Measurements from ENCODE around the gene DDIT3.

DNA sequence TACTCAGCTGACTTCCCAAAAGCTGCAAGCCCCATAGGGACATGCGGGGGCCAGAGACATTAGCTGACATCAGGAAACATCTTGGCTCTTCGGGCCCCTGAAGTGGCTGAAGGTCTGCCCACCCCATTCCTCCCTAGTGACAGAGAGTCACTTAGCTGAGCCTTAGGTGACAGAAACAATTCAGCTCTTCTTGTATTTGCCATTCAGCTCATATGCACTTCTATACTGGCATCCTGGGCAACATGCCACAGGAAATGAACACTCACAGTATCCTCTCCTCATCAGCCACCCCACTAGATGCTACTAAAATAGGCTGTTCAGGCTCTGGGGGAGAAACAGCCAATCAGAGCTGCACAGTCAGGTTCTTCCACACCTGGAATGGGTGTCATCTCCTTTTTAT lies 23.3 kb upstream of the DDIT3 start:
- TF ChIP-seq POLR2AphosphoS5 (IDR thresholded peaks at IDR 0.05; ENCODE audit: low read depth, low read length) (no peak), SIN3A (IDR thresholded peaks at IDR 0.05; ENCODE audit: borderline replicate concordance, insufficient read depth, low read length) (no peak)
- TF ChIP-seq, protein P1, sequence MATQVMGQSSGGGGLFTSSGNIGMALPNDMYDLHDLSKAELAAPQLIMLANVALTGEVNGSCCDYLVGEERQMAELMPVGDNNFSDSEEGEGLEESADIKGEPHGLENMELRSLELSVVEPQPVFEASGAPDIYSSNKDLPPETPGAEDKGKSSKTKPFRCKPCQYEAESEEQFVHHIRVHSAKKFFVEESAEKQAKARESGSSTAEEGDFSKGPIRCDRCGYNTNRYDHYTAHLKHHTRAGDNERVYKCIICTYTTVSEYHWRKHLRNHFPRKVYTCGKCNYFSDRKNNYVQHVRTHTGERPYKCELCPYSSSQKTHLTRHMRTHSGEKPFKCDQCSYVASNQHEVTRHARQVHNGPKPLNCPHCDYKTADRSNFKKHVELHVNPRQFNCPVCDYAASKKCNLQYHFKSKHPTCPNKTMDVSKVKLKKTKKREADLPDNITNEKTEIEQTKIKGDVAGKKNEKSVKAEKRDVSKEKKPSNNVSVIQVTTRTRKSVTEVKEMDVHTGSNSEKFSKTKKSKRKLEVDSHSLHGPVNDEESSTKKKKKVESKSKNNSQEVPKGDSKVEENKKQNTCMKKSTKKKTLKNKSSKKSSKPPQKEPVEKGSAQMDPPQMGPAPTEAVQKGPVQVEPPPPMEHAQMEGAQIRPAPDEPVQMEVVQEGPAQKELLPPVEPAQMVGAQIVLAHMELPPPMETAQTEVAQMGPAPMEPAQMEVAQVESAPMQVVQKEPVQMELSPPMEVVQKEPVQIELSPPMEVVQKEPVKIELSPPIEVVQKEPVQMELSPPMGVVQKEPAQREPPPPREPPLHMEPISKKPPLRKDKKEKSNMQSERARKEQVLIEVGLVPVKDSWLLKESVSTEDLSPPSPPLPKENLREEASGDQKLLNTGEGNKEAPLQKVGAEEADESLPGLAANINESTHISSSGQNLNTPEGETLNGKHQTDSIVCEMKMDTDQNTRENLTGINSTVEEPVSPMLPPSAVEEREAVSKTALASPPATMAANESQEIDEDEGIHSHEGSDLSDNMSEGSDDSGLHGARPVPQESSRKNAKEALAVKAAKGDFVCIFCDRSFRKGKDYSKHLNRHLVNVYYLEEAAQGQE (IDR thresholded peaks at IDR 0.05; ENCODE audit: insufficient read depth in 1 of 2, low read depth in 2 of 2, low read length in 2 of 2), result no peak

Data from PFSK-1 (cell line).